Loucy (cell line): ENCODE measurements around the gene ERICH2.

Experiments
- H2AFZ ChIP-seq: fragments of 200-600 bp; sonication (generic); 2 replicates; pipeline ENCODE4 v1.6.0; 2016; ENCODE audit warnings: antibody characterized with exemption, mild to moderate bottlenecking, low read length, moderate library complexity
- H3F3A ChIP-seq: fragments of 200-600 bp; 2 replicates; pipeline ENCODE4 v1.6.0; 2016; ENCODE audit warnings: antibody characterized with exemption, low read depth, mild to moderate bottlenecking
- H3K27me3 ChIP-seq: fragments of 200-600 bp; sonication (generic); 2 replicates; pipeline ENCODE4 v1.6.1; 2014; ENCODE audit warnings: low read length, mild to moderate bottlenecking; ENCODE audit not compliant: insufficient read depth, poor library complexity, severe bottlenecking
- H3K36me3 ChIP-seq: fragments of 200-600 bp; sonication (generic); 2 replicates; pipeline ENCODE4 v1.6.1; 2016; ENCODE audit warnings: low read length; ENCODE audit not compliant: insufficient read depth
- H3K4me1 ChIP-seq: fragments of 200-600 bp; sonication (generic); 2 replicates; pipeline ENCODE4 v1.5.1; 2014; ENCODE audit warnings: low read length, mild to moderate bottlenecking; ENCODE audit not compliant: insufficient read depth, poor library complexity, severe bottlenecking
- H3K4me2 ChIP-seq: fragments of 200-600 bp; sonication (generic); 2 replicates; pipeline ENCODE4 v1.6.0; 2014; ENCODE audit warnings: antibody characterized with exemption, low read length, low read depth, mild to moderate bottlenecking; ENCODE audit not compliant: poor library complexity, severe bottlenecking
- H3K4me3 ChIP-seq: fragments of 200-600 bp; sonication (generic); 2 replicates; pipeline ENCODE4 v1.5.1; 2014; ENCODE audit warnings: low read length, mild to moderate bottlenecking, mixed read lengths; ENCODE audit not compliant: poor library complexity, severe bottlenecking
- H3K79me2 ChIP-seq: fragments of 200-600 bp; sonication (generic); 2 replicates; pipeline ENCODE4 v1.6.1; 2014; ENCODE audit warnings: low read length; ENCODE audit not compliant: insufficient read depth
- H3K9ac ChIP-seq: fragments of 200-600 bp; sonication (generic); 2 replicates; pipeline ENCODE4 v1.6.0; 2014; ENCODE audit warnings: mild to moderate bottlenecking, low read depth, low read length, moderate library complexity; ENCODE audit not compliant: poor library complexity, severe bottlenecking
- H3K9me2 ChIP-seq: fragments of 200-600 bp; sonication (generic); replicated peaks from 2 replicates; pipeline ENCODE4 v1.6.1; 2016; ENCODE audit warnings: low read depth, low read length, mixed read lengths
- H3K9me3 ChIP-seq: fragments of 200-600 bp; sonication (generic); 2 replicates; pipeline ENCODE4 v1.6.1; 2014; ENCODE audit warnings: mild to moderate bottlenecking, antibody characterized with exemption, low read length, low read depth; ENCODE audit not compliant: insufficient read depth
- H4K20me1 ChIP-seq: fragments of 200-600 bp; sonication (generic); 2 replicates; pipeline ENCODE4 v1.6.0; 2014; ENCODE audit warnings: antibody characterized with exemption, low read length, mild to moderate bottlenecking; ENCODE audit not compliant: insufficient read depth, poor library complexity, severe bottlenecking
- EZH2phosphoT487 ChIP-seq: fragments of 200-600 bp; IDR thresholded peaks from 2 replicates; pipeline ENCODE4 v1.6.1; 2018; ENCODE audit warnings: antibody characterized with exemption, mild to moderate bottlenecking, moderate library complexity, borderline replicate concordance
- TF ChIP-seq, protein P1 (sequence below): fragments of 200-600 bp; sonication (generic); conservative IDR thresholded peaks from 2 replicates; pipeline ENCODE4 v1.5.1; 2014; ENCODE audit warnings: mild to moderate bottlenecking, antibody characterized with exemption, low read length

Gene ERICH2

DNA sequence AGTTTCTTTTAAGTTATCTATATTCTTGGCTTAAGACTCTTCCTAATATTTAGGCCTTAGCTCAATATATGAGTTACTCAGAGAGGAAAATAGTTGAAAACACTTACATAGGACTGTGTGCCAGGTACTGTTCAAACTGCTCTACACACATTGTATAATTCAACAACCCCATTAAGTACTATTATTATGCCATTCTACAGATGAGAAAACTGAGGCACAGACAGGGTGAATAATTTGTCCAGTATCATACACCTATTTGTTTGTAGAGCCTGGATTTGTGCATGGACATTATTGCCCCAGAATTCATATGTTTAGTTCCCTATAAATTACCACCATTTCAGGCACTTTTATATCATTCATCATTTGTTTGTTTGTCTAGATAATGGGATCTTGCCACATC is 28.8 kb downstream of the ERICH2 start:
- H3K4me1 ChIP-seq: no peaks in the 10 kb centered on the region
- H3K9me3 ChIP-seq: no peaks in the 10 kb centered on the region
- no peak overlapping the region for H3K4me3 ChIP-seq
- H3K79me2 ChIP-seq: no peaks in the 10 kb centered on the region
- TF ChIP-seq EZH2phosphoT487: no peak
- TF ChIP-seq, protein P1, sequence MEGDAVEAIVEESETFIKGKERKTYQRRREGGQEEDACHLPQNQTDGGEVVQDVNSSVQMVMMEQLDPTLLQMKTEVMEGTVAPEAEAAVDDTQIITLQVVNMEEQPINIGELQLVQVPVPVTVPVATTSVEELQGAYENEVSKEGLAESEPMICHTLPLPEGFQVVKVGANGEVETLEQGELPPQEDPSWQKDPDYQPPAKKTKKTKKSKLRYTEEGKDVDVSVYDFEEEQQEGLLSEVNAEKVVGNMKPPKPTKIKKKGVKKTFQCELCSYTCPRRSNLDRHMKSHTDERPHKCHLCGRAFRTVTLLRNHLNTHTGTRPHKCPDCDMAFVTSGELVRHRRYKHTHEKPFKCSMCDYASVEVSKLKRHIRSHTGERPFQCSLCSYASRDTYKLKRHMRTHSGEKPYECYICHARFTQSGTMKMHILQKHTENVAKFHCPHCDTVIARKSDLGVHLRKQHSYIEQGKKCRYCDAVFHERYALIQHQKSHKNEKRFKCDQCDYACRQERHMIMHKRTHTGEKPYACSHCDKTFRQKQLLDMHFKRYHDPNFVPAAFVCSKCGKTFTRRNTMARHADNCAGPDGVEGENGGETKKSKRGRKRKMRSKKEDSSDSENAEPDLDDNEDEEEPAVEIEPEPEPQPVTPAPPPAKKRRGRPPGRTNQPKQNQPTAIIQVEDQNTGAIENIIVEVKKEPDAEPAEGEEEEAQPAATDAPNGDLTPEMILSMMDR: no peak
- no peaks in the 10 kb centered on the region for H3K36me3 ChIP-seq
- no peak overlapping the region for H3K4me2 ChIP-seq
- no peaks in the 10 kb centered on the region for H3K9me2 ChIP-seq
- no peaks in the 10 kb centered on the region for H4K20me1 ChIP-seq
- H3K27me3 ChIP-seq: no peaks in the 10 kb centered on the region
- H2AFZ ChIP-seq: no peak overlapping the region
- no peak overlapping the region for H3K9ac ChIP-seq
- no peaks in the 10 kb centered on the region for H3F3A ChIP-seq

DNA sequence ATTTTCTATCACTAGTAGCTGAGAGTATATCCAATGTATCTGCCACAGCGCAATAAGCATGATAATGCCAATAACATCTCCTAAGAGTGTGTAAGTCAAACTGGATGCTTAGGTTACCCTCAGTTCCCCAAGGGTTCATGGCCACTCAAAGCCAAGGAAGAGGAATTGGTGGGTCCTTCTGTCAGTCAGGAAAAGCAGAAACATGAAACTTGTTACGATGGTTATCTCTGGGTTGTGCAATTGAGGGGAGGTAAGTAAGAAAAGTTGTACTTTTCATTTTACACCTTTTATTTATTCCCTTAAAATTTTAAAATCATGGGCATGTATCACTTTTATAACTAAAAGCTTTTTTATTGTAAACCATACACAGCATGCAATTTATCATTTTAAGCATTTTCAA is 36.4 kb downstream of the ERICH2 start:
- no peaks in the 10 kb centered on the region for H3F3A ChIP-seq
- no peak overlapping the region for H2AFZ ChIP-seq
- H3K4me2 ChIP-seq: no peak overlapping the region
- no peak overlapping the region for H3K4me3 ChIP-seq
- no peaks in the 10 kb centered on the region for H3K9me2 ChIP-seq
- H3K9me3 ChIP-seq: no peaks in the 10 kb centered on the region
- H3K36me3 ChIP-seq: no peaks in the 10 kb centered on the region
- no peaks in the 10 kb centered on the region for H3K4me1 ChIP-seq
- no peaks in the 10 kb centered on the region for H3K79me2 ChIP-seq
- H3K9ac ChIP-seq: no peak overlapping the region
- H4K20me1 ChIP-seq: no peaks in the 10 kb centered on the region
- TF ChIP-seq, protein P1: no peak
- no peak for TF ChIP-seq EZH2phosphoT487
- H3K27me3 ChIP-seq: no peaks in the 10 kb centered on the region

DNA sequence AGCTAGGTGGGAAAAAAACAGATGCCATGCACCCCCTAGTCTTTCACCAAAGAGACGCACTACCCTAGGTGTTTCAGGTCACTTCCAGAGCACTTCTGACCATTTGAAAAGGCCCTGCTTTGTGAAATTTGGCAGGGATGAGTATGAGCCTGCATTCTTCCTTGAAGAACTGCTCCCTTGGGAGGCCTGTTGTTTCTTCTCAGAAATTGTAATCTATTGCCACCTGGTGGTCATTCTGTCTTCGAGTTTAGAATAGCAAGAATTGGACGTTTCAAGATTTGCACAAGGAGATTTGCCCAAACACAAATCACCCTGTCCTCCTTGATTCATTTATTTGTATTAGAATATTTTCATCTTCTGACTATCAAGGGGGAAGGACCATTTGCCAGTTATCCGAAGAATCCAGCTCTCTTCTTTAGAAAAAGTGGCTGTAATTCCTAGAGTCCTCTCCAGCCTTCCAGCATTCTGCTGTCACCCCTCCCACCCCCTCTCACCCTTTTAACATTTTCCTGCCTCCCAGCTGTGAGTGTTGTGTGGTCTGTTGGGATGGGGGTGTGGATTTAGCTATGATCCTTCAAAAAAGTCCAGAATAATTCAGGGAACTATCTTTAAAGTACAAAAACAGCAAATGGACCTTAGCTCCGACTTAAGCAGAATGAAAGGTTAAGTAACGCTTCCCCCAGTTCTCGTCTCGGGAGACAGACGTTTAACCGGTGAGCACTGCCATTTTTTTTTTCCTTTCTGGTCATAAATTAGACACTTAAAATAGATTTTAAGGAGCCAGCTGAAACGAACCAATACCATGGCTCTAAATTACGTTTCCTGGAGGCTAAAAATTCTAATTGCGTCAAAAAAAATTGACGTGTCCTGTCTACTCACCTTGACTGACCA is 42.8 kb downstream of the ERICH2 start:
- Histone ChIP-seq H3K9me3 (no peaks in the 10 kb centered on the region), H3K4me3 (no peak overlapping the region), H3K4me2 (no peak overlapping the region), H3K36me3 (no peaks in the 10 kb centered on the region), H3K27me3 (peaks cover 4% of the 10 kb centered on the region), H3K79me2 (no peaks in the 10 kb centered on the region), H3K4me1 (peaks cover 8% of the 10 kb centered on the region), H3F3A (no peaks in the 10 kb centered on the region), H4K20me1 (no peaks in the 10 kb centered on the region), H2AFZ (no peak overlapping the region), H3K9ac (no peak overlapping the region), H3K9me2 (no peaks in the 10 kb centered on the region)
- TF ChIP-seq EZH2phosphoT487: no peak
- TF ChIP-seq, protein P1: peak; percentile 86
